NCI-H748 treated with DMSO at 0.1 percent for 48 hours (cell line): ENCODE measurements around the gene PLAAT3.
"Not testable (repeated sequence)": the region's sequence is repeated elsewhere in the genome, so short reads cannot be mapped to it uniquely, and the experiment has no call there.

Experiments
- DNase-seq: peaks from one replicate; lab custom pipeline; 2025; lab: John Stamatoyannopoulos, UW

The PLAAT3 gene

DNA sequence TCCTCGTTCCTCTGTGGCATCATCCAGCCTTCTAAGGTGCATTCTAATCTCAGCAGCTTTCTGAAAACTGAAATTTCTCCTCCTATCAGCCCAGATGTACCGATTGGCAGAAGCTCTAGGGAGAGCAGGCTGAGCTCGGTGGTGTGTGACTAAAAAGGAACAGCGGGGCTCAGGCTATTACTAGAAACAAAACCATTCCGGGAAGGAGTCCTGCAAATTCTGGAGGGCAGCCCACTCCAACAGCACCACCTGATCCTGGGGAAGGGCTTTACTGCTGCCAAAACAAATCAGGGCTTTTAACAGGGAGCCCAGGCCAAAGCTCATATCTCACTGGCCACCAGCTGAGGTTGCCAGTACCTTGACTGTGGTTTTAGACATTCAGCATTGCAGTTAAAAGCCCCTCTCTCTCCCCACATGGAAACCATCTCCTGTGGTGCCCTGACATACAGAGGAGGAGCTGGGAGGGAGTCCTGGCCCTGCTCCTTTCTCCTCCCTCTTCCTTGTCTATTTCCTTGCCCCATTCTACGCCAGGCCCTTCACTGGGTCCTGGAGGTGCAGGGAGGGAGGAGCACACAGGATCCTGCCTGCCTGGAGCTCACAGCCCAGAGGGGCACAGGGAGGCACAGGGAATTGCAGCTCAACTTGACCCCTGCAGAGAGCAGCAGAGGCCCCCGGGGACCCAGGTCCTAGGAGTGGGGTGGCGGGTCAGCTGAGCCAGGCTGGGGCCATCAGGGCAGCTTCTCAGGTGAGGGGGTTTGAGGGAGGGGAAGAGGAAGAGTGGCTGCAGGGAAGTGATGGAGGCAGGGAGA, 76.7 kb downstream of the PLAAT3 start:
- no peak for DNase-seq

DNA sequence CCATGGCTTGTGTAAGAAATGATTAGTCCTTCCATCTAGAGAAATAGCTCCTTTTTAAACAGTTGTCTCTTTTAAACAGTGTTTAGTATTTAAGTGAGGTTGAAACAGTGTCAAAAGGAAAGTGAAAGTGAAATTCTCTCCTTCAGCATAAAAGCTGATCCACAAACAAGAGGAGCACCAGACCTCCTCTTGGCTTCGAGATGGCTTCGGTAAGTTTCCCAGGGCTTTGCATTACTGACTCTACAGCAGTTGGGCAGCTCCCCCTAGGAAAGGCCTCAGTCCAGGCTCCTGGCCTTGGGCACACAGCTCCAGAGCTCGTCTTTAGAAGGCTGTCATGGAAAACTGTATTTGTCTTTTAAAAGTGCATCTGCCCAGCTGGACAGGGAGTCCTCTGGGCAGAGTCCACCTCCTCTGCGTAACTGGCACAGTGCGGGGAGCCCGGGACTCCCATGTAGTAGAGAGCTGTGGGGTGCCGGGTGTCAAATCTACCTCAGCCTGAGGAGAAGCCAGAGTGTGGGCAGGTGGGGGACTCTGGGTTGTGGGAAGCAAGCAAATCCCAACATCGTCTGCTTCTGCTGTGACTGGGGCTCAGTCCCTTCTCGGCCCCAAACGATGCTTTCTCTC, 77.5 kb downstream of the PLAAT3 start, which contains the start of gene PLAAT4:
PLAAT4 (plus strand) TSS at position 140 of the 624 bp plus-strand sequence; CDS start at position 201, 61 bp downstream.
- DNase-seq, result no peak

- no peak for DNase-seq
These were observed 78.5 kb downstream of the PLAAT3 start for GRCh38 chr11:63535734-63536133.

DNA sequence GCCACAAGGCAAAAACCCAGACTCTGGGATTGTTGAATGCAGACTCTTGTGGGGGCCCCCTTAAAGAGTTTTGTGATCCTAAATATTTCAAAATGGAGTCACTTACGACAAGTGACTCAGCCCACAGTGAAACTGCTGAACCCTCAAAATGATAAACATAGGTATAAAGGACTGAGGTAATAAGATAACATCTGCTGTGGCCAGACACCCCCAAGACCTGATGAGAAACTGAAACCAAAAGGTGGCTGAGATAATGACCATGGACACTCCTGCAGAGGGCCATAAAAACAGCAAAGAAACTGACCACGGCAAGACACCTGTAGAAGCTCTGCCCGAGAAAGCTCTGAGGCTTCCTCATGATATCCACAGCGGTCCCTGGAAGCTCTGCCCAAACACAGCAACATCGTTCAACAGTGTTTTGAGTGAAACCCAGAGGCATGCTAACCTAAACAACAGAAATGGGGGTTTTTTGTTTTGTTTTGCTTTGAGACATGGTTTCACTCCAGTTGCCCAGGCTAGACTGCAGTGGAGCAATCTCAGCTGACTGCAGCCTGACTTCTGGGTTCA, 79.3 kb downstream of the PLAAT3 start:
- DNase-seq, result no peak

- DNase-seq, result no peak
These were observed 80.2 kb downstream of the PLAAT3 start for GRCh38 chr11:63534076-63534475.

DNA sequence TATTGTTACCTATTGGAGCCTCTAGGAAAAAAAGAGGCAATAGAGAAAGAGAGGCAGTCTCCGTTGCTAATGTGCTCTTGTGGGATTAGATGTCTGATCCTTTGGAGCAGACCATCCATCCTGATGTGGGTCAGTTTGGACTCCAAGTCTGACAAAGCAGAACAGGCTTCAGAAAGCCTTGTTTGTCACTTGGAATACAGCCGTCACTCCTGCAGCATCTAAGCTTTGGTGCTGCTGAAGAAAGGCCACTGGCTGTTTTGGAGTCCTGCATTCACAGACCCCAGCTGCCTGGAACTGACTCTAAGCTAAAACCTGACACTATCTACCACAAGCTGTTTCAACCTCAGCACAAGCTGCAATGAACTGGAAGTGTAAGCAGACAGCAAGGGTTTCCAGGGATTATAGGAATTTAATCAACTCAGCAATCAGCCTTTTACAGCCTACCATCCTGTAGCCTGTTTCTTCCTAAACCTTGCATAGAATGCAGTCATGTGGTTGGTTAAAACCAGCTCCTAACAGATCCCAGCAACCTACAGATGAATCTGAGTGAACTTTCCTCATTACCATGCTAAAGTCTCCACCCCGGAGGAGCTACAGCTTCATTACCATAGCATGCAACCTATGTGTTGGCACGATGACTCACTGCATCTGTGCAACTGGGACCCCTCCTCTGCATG, 81.3 kb downstream of the PLAAT3 start:
- no peak for DNase-seq

DNA sequence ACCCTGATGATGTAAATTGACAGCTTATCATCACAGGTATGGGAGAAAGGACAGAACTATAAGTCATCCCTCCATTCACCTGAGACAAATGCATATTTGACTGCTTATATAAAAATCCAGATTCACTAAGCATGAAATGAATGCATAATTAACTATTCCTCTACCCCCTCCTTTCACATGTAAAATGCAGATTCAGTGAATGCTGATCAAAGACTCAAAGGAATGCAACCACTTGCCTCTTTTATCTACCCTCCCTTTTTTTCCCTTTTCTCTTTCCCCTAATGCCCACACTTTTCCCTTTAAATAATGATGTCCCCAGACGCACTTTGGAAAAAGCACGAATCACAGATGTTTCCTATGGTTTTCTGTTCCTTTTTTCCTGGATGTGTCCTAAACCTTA, 82.1 kb downstream of the PLAAT3 start:
- DNase-seq, result no peak

DNA sequence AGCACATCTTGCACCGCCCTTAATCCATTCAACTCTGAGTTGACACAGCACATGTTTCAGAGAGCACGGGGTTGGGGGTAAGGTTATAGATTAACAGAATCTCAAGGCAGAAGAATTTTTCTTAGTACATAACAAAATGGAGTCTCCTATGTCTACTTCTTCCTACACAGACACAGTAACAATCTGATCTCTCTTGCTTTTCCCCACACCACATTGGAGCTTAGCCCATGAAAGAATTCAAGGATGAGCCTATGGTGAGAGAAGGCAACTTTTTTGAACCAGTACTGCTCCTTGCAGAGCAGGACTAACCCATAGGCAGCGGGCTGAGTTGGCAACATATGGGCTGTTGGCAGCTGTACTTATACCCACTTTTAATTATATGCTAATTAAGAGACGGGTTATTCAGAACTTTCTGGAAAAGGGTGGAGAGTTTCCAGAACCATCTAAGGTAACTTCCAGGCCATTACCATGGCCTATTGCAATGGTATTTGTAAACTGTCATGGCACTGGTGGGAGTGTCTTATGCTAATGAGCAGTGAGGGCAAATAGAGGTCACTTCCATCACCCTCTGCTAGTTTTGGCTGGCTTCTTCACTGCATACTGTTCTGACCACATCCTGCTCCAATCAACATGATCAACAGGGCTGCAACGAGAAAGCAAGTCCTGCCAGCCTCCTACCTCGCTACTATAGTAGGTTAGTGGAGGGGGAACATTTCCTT, 83.0 kb downstream of the PLAAT3 start:
- DNase-seq, result not testable (repeated sequence)

DNA sequence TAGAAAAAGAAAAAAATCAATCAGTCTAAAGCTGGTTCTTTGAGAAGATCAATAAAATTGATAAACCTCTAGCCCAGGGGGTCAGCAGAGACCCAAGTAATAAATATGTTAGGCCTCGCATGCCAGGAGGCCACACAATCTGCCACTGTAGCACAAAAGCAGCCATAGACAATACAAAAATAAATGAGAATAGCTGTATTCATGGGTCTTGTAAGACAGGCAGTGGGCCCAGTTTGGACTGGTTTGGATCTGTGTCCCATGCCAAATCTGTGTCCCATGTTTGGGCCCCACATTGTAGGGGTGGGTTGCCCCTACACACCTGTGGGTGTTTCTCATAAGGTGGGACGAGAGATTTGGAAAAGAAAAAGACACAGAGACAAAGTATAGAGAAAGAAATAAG, 84.2 kb downstream of the PLAAT3 start:
- no peak for DNase-seq

DNA sequence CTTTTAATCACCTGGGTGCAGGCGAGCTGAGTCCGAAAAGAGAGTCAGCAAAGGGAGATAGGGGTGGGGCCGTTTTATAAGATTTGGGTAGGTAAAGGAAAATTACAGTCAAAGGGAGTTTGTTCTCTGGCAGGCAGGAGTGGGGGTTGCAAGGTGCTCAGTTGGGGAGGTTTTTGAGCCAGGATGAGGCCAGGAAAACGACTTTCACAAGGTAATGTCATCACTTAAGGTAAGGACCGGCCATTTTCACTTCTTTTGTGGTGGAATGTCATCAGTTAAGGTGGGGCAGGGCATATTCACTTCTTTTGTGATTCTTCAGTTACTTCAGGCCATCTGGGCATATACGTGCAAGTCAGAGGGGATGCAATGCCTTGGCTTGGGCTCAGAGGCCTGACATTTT, 84.9 kb downstream of the PLAAT3 start:
- not testable (repeated sequence) for DNase-seq

DNA sequence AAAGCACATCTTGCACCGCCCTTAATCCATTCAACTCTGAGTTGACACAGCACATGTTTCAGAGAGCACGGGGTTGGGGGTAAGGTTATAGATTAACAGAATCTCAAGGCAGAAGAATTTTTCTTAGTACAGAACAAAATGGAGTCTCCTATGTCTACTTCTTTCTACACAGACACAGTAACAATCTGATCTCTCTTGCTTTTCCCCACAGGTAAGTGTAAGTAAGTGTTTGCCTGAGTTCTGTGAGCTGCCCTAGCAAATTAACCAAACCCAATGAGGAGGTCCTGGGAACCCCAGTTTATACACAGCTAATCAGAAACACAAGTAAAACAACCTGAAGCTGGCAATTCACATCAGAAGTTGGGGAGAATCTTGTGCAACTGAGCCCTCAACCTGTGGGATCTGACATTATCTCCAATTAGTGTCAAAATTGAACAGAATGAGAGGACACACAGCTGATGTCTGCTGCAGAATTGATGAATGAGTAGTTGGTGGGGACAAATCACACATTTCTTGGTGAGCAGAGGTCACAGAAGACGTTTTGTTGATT, 85.4 kb downstream of the PLAAT3 start:
- not testable (repeated sequence) for DNase-seq

GRCh38 chr11:63528156-63528555, 86.1 kb downstream of the PLAAT3 start:
- not testable (repeated sequence) for DNase-seq

DNA sequence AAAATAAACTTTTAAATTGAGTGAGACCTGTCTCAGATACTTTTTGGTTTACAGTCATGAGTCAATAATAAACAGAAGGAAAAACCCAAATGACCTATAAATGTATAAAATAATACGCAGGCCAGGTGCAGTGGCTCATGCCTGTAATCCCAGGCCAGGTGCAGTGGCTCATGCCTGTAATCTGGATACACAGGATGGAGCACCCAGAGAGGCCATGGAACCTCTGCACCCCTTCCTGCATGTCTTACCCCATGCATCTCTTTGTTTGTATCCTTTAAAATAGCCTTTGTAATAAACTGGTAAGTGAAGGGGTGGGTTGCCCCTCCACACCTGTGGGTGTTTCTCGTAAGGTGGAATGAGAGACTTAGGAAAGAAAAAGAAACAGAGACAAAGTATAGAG, 86.6 kb downstream of the PLAAT3 start:
- no peak for DNase-seq
